Neural progenitor cell (in vitro differentiated cells): ENCODE measurements around the gene SH3TC1. TPM values are rescaled to one million over a fixed set of nuclear protein-coding genes. Genes with fewer than 3 reads are reported as not detected.

Experiments used
- DNase-seq: peaks from one replicate; pipeline ENCODE4 v3.0.0-alpha.2; 2016; ENCODE audit warnings: low spot score
- H2AFZ ChIP-seq: fragments of 200-600 bp; sonication (generic); replicated peaks from 2 replicates; pipeline ENCODE4 v1.6.1; 2016; ENCODE audit warnings: antibody characterized with exemption
- H3F3A ChIP-seq: fragments of 200-600 bp; sonication (generic); 2 replicates; pipeline ENCODE4 v1.6.1; 2016; ENCODE audit warnings: antibody characterized with exemption, low read depth
- H3K27ac ChIP-seq: fragments of 200-600 bp; sonication (generic); 2 replicates; pipeline ENCODE4 v1.5.1; 2016; ENCODE audit warnings: mild to moderate bottlenecking
- H3K27me3 ChIP-seq: fragments of 200-600 bp; sonication (generic); 2 replicates; pipeline ENCODE4 v1.6.1; 2016; ENCODE audit warnings: mild to moderate bottlenecking, moderate library complexity
- H3K36me3 ChIP-seq: fragments of 200-600 bp; sonication (generic); 2 replicates; pipeline ENCODE4 v1.5.1; 2016
- H3K4me1 ChIP-seq: fragments of 200-600 bp; sonication (generic); 2 replicates; pipeline ENCODE4 v1.6.1; 2016; ENCODE audit warnings: mixed run types
- H3K4me2 ChIP-seq: fragments of 200-600 bp; sonication (generic); 2 replicates; pipeline ENCODE4 v1.6.1; 2016
- H3K4me3 ChIP-seq: fragments of 200-600 bp; sonication (generic); 2 replicates; pipeline ENCODE4 v1.5.1; 2016
- H3K79me2 ChIP-seq: fragments of 200-600 bp; sonication (generic); 2 replicates; pipeline ENCODE4 v1.6.1; 2016; ENCODE audit warnings: low read depth
- H3K9ac ChIP-seq: fragments of 200-600 bp; sonication (generic); 2 replicates; pipeline ENCODE4 v1.6.1; 2016
- H3K9me3 ChIP-seq: fragments of 200-600 bp; sonication (generic); 2 replicates; pipeline ENCODE4 v1.5.1; 2016; ENCODE audit warnings: low read depth
- H4K20me1 ChIP-seq: fragments of 200-600 bp; sonication (generic); 2 replicates; pipeline ENCODE4 v1.6.1; 2016; ENCODE audit warnings: low read depth
- H3K27ac Mint-ChIP-seq: 3 replicates; pipeline ENCODE4 v1.8.0; 2021; ENCODE audit warnings: mixed read lengths
- H3K27me3 Mint-ChIP-seq: 2 replicates; pipeline ENCODE4 v1.8.0; 2022; ENCODE audit warnings: low read depth, mild to moderate bottlenecking, inconsistent platforms, moderate library complexity, mixed read lengths; ENCODE audit not compliant: insufficient read depth
- H3K36me3 Mint-ChIP-seq: 3 replicates; pipeline ENCODE4 v1.8.0; 2021; ENCODE audit warnings: mixed read lengths
- H3K4me1 Mint-ChIP-seq: 3 replicates; pipeline ENCODE4 v1.8.0; 2021; ENCODE audit warnings: mixed read lengths
- H3K4me3 Mint-ChIP-seq: 3 replicates; pipeline ENCODE4 v1.8.0; 2021; ENCODE audit warnings: mild to moderate bottlenecking, moderate library complexity, mixed read lengths
- H3K9me3 Mint-ChIP-seq: 3 replicates; pipeline ENCODE4 v1.8.0; 2020; ENCODE audit warnings: mixed read lengths
- CTCF ChIP-seq: fragments of 200-600 bp; sonication (generic); IDR thresholded peaks from 2 replicates; pipeline ENCODE4 v1.5.1; 2017; ENCODE audit warnings: antibody characterized with exemption, mild to moderate bottlenecking
- EZH2 ChIP-seq: fragments of 200-600 bp; sonication (generic); IDR thresholded peaks from 2 replicates; pipeline ENCODE4 v1.6.1; 2017; ENCODE audit warnings: antibody characterized with exemption, mild to moderate bottlenecking, moderate library complexity
- EZH2phosphoT487 ChIP-seq: fragments of 200-600 bp; sonication (generic); IDR thresholded peaks from 2 replicates; pipeline ENCODE4 v1.6.1; 2017; ENCODE audit warnings: antibody characterized with exemption
- total RNA-seq: library from RNA; depleted of rRNA; stranded (reverse); fragments of >200 nt; gene quantifications from 2 replicates; pipeline ENCODE4 v1.2.3, GENCODE V29; 2015; ENCODE audit warnings: low replicate concordance

SH3TC1 gene
- total RNA-seq, 1 donor from 2014 or later, result 0.22 TPM

DNA sequence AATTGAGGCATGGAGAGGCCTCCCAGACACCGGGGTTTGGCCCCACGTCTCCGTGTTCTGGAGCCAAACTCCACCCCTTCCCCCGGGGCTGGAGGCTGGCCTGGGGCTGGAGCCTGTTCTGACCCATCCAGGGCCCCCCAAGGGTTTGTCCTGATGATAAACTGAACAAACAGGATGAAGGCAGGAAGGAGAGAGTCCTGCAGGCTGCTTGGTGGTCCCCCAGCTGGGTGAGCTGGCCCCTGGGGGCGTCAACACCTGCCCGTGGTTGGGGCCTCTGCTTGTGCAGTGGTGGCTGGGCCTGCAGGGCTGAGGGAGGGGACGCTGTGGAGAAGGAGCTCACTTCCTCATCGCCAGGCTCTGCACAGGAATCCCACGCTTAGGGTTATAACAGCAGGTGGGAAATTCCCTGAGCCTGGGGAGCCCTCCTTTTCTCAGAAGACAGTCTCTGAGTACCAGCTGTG is 2.3 kb downstream of the SH3TC1 start:
- H3K9ac ChIP-seq, result no peak overlapping the region
- peaks cover 6% of the 10 kb centered on the region for H3K27me3 Mint-ChIP-seq
- H3K36me3 Mint-ChIP-seq, result no peaks in the 10 kb centered on the region
- H3K4me1 Mint-ChIP-seq, result peaks cover 21% of the 10 kb centered on the region
- no peak overlapping the region for H3K27ac Mint-ChIP-seq
- no peak for TF ChIP-seq EZH2
- TF ChIP-seq CTCF, result no peak
- H3K9me3 ChIP-seq, result no peaks in the 10 kb centered on the region
- no peak overlapping the region for H3K27ac ChIP-seq
- no peak overlapping the region for H2AFZ ChIP-seq
- H3K36me3 ChIP-seq, result no peaks in the 10 kb centered on the region
- no peak overlapping the region for H3K4me3 ChIP-seq
- no peak overlapping the region for H3K4me2 ChIP-seq
- no peak overlapping the region for H3K4me3 Mint-ChIP-seq
- no peaks in the 10 kb centered on the region for H3K9me3 Mint-ChIP-seq
- H3K79me2 ChIP-seq, result no peaks in the 10 kb centered on the region
- no peaks in the 10 kb centered on the region for H3K27me3 ChIP-seq
- no peaks in the 10 kb centered on the region for H3K4me1 ChIP-seq
- DNase-seq, result no peak
- H4K20me1 ChIP-seq, result no peaks in the 10 kb centered on the region
- no peaks in the 10 kb centered on the region for H3F3A ChIP-seq

DNA sequence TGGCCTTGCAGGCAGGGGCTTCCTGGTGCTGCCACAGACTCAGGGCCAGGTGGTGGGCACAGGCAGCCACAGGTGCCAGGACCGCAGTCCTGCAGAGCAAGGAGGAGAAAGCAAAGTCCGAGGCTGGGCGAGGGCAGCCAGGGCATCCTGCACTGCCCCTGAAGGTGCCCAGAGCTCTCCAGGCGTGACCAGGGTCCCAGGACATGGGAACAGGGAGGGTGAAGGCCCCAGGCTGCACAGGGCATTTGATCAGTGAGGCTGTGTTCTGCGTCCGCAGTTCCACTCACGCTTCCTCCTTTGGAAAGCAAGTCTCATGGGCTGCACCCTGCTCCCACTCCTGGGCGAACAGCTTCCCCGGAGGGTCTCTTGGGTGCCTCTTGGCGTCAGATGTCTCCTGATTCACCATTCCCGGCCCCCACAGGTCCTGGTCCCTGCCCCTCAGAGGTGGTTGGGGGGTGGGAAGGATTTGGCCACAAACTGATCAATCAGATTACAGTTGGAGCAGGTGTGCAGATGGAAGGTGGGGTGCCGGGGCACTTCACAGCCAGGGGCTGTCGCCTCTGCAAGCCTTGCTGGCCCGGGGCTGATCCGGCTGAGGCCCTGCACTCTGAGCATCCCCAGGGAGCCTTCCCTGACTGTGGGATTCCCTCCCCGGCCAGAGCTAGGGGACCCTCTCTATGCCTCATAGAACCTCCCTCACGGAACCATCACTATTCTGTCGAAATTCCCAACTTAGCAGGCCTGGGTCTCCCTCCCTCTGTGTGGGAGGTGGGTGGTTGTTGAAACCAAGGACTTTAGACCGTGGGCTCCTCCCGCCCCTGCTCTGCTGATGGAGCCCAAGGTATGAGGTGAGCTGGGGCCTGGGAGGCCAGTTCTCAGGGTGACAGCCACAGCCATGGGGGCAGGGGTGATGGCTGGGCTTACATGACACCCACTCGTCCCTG is 3.3 kb downstream of the SH3TC1 start:
- no peak overlapping the region for H3K4me3 ChIP-seq
- Mint-ChIP-seq H3K9me3 (no peaks in the 10 kb centered on the region), H3K4me3 (no peak overlapping the region), H3K27me3 (peaks cover 8% of the 10 kb centered on the region), H3K4me1 (peaks cover 22% of the 10 kb centered on the region), H3K36me3 (no peaks in the 10 kb centered on the region), H3K27ac (no peak overlapping the region)
- H3K36me3 ChIP-seq, result no peaks in the 10 kb centered on the region
- H3K27me3 ChIP-seq, result no peaks in the 10 kb centered on the region
- no peaks in the 10 kb centered on the region for H3K9me3 ChIP-seq
- no peaks in the 10 kb centered on the region for H3K4me1 ChIP-seq
- H4K20me1 ChIP-seq, result no peaks in the 10 kb centered on the region
- H3K27ac ChIP-seq, result no peak overlapping the region
- H3K4me2 ChIP-seq, result no peak overlapping the region
- DNase-seq, result no peak
- no peak overlapping the region for H2AFZ ChIP-seq
- H3K9ac ChIP-seq, result no peak overlapping the region
- no peaks in the 10 kb centered on the region for H3F3A ChIP-seq
- TF ChIP-seq EZH2phosphoT487 (no peak), EZH2 (no peak), CTCF (no peak)
- no peaks in the 10 kb centered on the region for H3K79me2 ChIP-seq

- peaks cover 25% of the 10 kb centered on the region for H3K4me1 Mint-ChIP-seq
- DNase-seq, result no peak
These were observed 3.9 kb downstream of the SH3TC1 start for GRCh38 chr4:8203052-8203401.

More at GRCh38 chr4:8203052-8203401, 3.9 kb downstream of the SH3TC1 start:
- no peaks in the 10 kb centered on the region for H3K36me3 ChIP-seq
- Mint-ChIP-seq H3K27ac (peak overlapping the region; percentile 60), H3K9me3 (no peaks in the 10 kb centered on the region), H3K4me3 (no peak overlapping the region), H3K36me3 (no peaks in the 10 kb centered on the region), H3K27me3 (peaks cover 8% of the 10 kb centered on the region)
- H3K4me1 ChIP-seq, result no peaks in the 10 kb centered on the region
- H3K27me3 ChIP-seq, result no peaks in the 10 kb centered on the region
- no peak overlapping the region for H3K4me3 ChIP-seq
- no peaks in the 10 kb centered on the region for H3F3A ChIP-seq
- H3K79me2 ChIP-seq, result no peaks in the 10 kb centered on the region
- TF ChIP-seq EZH2phosphoT487 (no peak), EZH2 (no peak), CTCF (no peak)
- no peak overlapping the region for H3K4me2 ChIP-seq
- H2AFZ ChIP-seq, result no peak overlapping the region
- no peaks in the 10 kb centered on the region for H3K9me3 ChIP-seq
- H3K27ac ChIP-seq, result no peak overlapping the region
- no peaks in the 10 kb centered on the region for H4K20me1 ChIP-seq
- no peak overlapping the region for H3K9ac ChIP-seq
